WTC11 (cell line): ENCODE measurements around the gene UBAP2L. TPM values are rescaled to one million over a fixed set of nuclear protein-coding genes. Genes with fewer than 3 reads are reported as not detected.
A peak's percentile ranks its signal among the peaks of the same experiment; 100 is the strongest.

Source experiments
- ATAC-seq: fragments of 200-7000 bp; cut with Tn5 transposase; 2 replicates; pipeline ENCODE4 v1.10.0; 2021; ENCODE audit warnings: mild to moderate bottlenecking, moderate library complexity
- CTCF ChIA-PET: fragments of 300-600 bp; sonication (Branson Sonifier 250); formaldehyde crosslinking; loops from one replicate; lab custom pipeline; 2021; ENCODE audit warnings: antibody characterized with exemption; lab: Charles Lee
- POLR2A ChIA-PET: fragments of 350-600 bp; sonication (Branson Sonifier 250); formaldehyde crosslinking; loops from one replicate; lab custom pipeline; 2021; ENCODE audit warnings: antibody characterized with exemption; lab: Charles Lee
- DNase-seq: peaks from one replicate; pipeline ENCODE4 v3.0.0; 2021; ENCODE audit warnings: low spot score
- H3K27ac Mint-ChIP-seq: 2 replicates; pipeline ENCODE4 v1.8.0; 2021; ENCODE audit warnings: mixed read lengths
- H3K27me3 Mint-ChIP-seq: 2 replicates; pipeline ENCODE4 v1.8.0; 2021; ENCODE audit warnings: low read depth, mild to moderate bottlenecking, moderate library complexity, mixed read lengths
- H3K36me3 Mint-ChIP-seq: 2 replicates; pipeline ENCODE4 v1.8.0; 2021; ENCODE audit warnings: mixed read lengths
- H3K4me1 Mint-ChIP-seq: 2 replicates; pipeline ENCODE4 v1.8.0; 2022; ENCODE audit warnings: mixed read lengths
- H3K4me3 Mint-ChIP-seq: 2 replicates; pipeline ENCODE4 v1.8.0; 2021; ENCODE audit warnings: mild to moderate bottlenecking, moderate library complexity, mixed read lengths
- H3K9me3 Mint-ChIP-seq: 2 replicates; pipeline ENCODE4 v1.8.0; 2021; ENCODE audit warnings: mixed read lengths
- ATF1 ChIP-seq: sonication (generic); formaldehyde crosslinking; IDR thresholded peaks from 2 replicates; pipeline ENCODE4 v1.8.1; 2023; ENCODE audit warnings: mild to moderate bottlenecking, moderate library complexity, missing genetic modification reagents
- ESRRA ChIP-seq: sonication (generic); formaldehyde crosslinking; IDR thresholded peaks from 2 replicates; pipeline ENCODE4 v1.8.1; 2022; ENCODE audit warnings: mild to moderate bottlenecking, missing genetic modification reagents, borderline replicate concordance
- FOXP1 ChIP-seq: sonication (generic); formaldehyde crosslinking; IDR thresholded peaks from 2 replicates; pipeline ENCODE4 v1.8.0; 2022; ENCODE audit warnings: missing genetic modification reagents, mild to moderate bottlenecking, moderate library complexity, borderline replicate concordance
- GTF2I ChIP-seq: fragments of 250-450 bp; sonication (Bioruptor Pico); conservative IDR thresholded peaks from 2 replicates; pipeline ENCODE4 v1.4.0; 2021; ENCODE audit warnings: mild to moderate bottlenecking
- MXD4 ChIP-seq: fragments of 250-450 bp; sonication (Bioruptor Pico); IDR thresholded peaks from 2 replicates; pipeline ENCODE4 v1.8.0; 2021; ENCODE audit warnings: mild to moderate bottlenecking, moderate library complexity, borderline replicate concordance
- MYBL2 ChIP-seq: sonication (generic); formaldehyde crosslinking; IDR thresholded peaks from 2 replicates; pipeline ENCODE4 v1.8.1; 2023; ENCODE audit warnings: mild to moderate bottlenecking, moderate library complexity, missing genetic modification reagents
- SOX15 ChIP-seq: fragments of 250-450 bp; sonication (Bioruptor Pico); IDR thresholded peaks from 2 replicates; pipeline ENCODE4 v1.9.0; 2021; ENCODE audit warnings: mild to moderate bottlenecking
- TP53 ChIP-seq: sonication (generic); formaldehyde crosslinking; IDR thresholded peaks from 2 replicates; pipeline ENCODE4 v1.8.1; 2023; ENCODE audit warnings: mild to moderate bottlenecking, missing genetic modification reagents
- ZNF121 ChIP-seq: sonication (generic); formaldehyde crosslinking; IDR thresholded peaks from 2 replicates; pipeline ENCODE4 v1.8.0; 2023; ENCODE audit warnings: missing genetic modification reagents
- ZNF396 ChIP-seq: fragments of 250-450 bp; sonication (Bioruptor Pico); IDR thresholded peaks from 2 replicates; pipeline ENCODE4 v1.8.0; 2021; ENCODE audit warnings: mild to moderate bottlenecking, moderate library complexity, borderline replicate concordance
- ZNF423 ChIP-seq: fragments of 250-450 bp; sonication (Bioruptor Pico); IDR thresholded peaks from 2 replicates; pipeline ENCODE4 v2.1.2; 2022; ENCODE audit warnings: mild to moderate bottlenecking, moderate library complexity
- total RNA-seq: library from RNA; stranded (reverse); gene quantifications from 3 replicates; pipeline ENCODE4 v1.2.3, GENCODE V29; 2021
- TF ChIP-seq, protein P1 (sequence below): sonication (generic); formaldehyde crosslinking; IDR thresholded peaks from 2 replicates; pipeline ENCODE4 v1.8.1; 2022; ENCODE audit warnings: mild to moderate bottlenecking, missing genetic modification reagents, moderate library complexity, borderline replicate concordance
- TF ChIP-seq, protein P2 (sequence below): sonication (generic); formaldehyde crosslinking; IDR thresholded peaks from 2 replicates; pipeline ENCODE4 v1.8.1; 2023; ENCODE audit warnings: mild to moderate bottlenecking, missing genetic modification reagents
- TF ChIP-seq, protein P3 (sequence below): sonication (generic); formaldehyde crosslinking; IDR thresholded peaks from 2 replicates; pipeline ENCODE4 v1.8.1; 2023; ENCODE audit warnings: mild to moderate bottlenecking, missing genetic modification reagents, moderate library complexity
- TF ChIP-seq, protein P4 (sequence below): sonication (generic); formaldehyde crosslinking; IDR thresholded peaks from 2 replicates; pipeline ENCODE4 v1.8.0; 2023; ENCODE audit warnings: mild to moderate bottlenecking, missing genetic modification reagents
- TF ChIP-seq, protein P5 (sequence below): sonication (generic); formaldehyde crosslinking; IDR thresholded peaks from 2 replicates; pipeline ENCODE4 v1.8.1; 2022; ENCODE audit warnings: low read depth, mild to moderate bottlenecking, moderate library complexity, missing genetic modification reagents, borderline replicate concordance
- TF ChIP-seq, protein P6 (sequence below): fragments of 250-450 bp; sonication (Bioruptor Pico); IDR thresholded peaks from 2 replicates; pipeline ENCODE4 v1.9.0; 2021; ENCODE audit warnings: mild to moderate bottlenecking
- TF ChIP-seq, protein P7 (sequence below): fragments of 250-450 bp; sonication (Bioruptor Pico); IDR thresholded peaks from 2 replicates; pipeline ENCODE4 v1.9.0; 2021; ENCODE audit warnings: mild to moderate bottlenecking

UBAP2L gene
- total RNA-seq, 1 experiment from 2014 or later, result 205 TPM

DNA sequence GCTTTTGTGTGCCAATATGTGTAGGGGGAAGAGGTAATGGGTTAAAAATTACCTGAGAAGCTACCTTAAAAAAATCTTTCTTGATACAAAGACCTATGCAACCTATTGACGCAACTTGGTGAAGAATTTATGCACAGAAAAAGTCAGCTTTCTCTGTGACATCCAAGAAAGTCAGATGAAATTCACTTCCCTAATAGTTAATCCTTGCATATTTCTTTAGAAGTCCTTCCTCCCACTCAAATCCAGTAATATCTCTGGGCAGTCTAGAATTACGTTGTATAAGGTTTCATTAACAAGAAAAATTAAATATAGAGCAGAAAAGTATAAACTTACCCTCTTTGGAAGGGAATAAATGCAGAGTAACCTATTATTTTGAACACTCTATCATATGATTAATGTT lies 2.9 kb downstream of the UBAP2L start:
- TF ChIP-seq, protein P1, sequence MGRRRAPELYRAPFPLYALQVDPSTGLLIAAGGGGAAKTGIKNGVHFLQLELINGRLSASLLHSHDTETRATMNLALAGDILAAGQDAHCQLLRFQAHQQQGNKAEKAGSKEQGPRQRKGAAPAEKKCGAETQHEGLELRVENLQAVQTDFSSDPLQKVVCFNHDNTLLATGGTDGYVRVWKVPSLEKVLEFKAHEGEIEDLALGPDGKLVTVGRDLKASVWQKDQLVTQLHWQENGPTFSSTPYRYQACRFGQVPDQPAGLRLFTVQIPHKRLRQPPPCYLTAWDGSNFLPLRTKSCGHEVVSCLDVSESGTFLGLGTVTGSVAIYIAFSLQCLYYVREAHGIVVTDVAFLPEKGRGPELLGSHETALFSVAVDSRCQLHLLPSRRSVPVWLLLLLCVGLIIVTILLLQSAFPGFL (CRISPR knock-in tag), result no peak
- TF ChIP-seq, protein P2, sequence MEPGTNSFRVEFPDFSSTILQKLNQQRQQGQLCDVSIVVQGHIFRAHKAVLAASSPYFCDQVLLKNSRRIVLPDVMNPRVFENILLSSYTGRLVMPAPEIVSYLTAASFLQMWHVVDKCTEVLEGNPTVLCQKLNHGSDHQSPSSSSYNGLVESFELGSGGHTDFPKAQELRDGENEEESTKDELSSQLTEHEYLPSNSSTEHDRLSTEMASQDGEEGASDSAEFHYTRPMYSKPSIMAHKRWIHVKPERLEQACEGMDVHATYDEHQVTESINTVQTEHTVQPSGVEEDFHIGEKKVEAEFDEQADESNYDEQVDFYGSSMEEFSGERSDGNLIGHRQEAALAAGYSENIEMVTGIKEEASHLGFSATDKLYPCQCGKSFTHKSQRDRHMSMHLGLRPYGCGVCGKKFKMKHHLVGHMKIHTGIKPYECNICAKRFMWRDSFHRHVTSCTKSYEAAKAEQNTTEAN (CRISPR knock-in tag), result no peak
- TF ChIP-seq SOX15 (no peak), MYBL2 (CRISPR knock-in tag) (no peak), MXD4 (CRISPR knock-in tag) (no peak), ZNF423 (no peak), FOXP1 (no peak), GTF2I (CRISPR knock-in tag) (no peak), ESRRA (CRISPR knock-in tag) (no peak), ZNF396 (CRISPR knock-in tag) (no peak), ZNF121 (no peak), TP53 (no peak), ATF1 (CRISPR knock-in tag) (no peak)
- TF ChIP-seq, protein P3, sequence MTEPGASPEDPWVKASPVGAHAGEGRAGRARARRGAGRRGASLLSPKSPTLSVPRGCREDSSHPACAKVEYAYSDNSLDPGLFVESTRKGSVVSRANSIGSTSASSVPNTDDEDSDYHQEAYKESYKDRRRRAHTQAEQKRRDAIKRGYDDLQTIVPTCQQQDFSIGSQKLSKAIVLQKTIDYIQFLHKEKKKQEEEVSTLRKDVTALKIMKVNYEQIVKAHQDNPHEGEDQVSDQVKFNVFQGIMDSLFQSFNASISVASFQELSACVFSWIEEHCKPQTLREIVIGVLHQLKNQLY (CRISPR knock-in tag), result no peak
- TF ChIP-seq, protein P4, sequence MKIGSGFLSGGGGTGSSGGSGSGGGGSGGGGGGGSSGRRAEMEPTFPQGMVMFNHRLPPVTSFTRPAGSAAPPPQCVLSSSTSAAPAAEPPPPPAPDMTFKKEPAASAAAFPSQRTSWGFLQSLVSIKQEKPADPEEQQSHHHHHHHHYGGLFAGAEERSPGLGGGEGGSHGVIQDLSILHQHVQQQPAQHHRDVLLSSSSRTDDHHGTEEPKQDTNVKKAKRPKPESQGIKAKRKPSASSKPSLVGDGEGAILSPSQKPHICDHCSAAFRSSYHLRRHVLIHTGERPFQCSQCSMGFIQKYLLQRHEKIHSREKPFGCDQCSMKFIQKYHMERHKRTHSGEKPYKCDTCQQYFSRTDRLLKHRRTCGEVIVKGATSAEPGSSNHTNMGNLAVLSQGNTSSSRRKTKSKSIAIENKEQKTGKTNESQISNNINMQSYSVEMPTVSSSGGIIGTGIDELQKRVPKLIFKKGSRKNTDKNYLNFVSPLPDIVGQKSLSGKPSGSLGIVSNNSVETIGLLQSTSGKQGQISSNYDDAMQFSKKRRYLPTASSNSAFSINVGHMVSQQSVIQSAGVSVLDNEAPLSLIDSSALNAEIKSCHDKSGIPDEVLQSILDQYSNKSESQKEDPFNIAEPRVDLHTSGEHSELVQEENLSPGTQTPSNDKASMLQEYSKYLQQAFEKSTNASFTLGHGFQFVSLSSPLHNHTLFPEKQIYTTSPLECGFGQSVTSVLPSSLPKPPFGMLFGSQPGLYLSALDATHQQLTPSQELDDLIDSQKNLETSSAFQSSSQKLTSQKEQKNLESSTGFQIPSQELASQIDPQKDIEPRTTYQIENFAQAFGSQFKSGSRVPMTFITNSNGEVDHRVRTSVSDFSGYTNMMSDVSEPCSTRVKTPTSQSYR, result no peak
- TF ChIP-seq, protein P5, sequence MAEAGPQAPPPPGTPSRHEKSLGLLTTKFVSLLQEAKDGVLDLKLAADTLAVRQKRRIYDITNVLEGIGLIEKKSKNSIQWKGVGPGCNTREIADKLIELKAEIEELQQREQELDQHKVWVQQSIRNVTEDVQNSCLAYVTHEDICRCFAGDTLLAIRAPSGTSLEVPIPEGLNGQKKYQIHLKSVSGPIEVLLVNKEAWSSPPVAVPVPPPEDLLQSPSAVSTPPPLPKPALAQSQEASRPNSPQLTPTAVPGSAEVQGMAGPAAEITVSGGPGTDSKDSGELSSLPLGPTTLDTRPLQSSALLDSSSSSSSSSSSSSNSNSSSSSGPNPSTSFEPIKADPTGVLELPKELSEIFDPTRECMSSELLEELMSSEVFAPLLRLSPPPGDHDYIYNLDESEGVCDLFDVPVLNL (CRISPR knock-in tag), result no peak
- TF ChIP-seq, protein P6, sequence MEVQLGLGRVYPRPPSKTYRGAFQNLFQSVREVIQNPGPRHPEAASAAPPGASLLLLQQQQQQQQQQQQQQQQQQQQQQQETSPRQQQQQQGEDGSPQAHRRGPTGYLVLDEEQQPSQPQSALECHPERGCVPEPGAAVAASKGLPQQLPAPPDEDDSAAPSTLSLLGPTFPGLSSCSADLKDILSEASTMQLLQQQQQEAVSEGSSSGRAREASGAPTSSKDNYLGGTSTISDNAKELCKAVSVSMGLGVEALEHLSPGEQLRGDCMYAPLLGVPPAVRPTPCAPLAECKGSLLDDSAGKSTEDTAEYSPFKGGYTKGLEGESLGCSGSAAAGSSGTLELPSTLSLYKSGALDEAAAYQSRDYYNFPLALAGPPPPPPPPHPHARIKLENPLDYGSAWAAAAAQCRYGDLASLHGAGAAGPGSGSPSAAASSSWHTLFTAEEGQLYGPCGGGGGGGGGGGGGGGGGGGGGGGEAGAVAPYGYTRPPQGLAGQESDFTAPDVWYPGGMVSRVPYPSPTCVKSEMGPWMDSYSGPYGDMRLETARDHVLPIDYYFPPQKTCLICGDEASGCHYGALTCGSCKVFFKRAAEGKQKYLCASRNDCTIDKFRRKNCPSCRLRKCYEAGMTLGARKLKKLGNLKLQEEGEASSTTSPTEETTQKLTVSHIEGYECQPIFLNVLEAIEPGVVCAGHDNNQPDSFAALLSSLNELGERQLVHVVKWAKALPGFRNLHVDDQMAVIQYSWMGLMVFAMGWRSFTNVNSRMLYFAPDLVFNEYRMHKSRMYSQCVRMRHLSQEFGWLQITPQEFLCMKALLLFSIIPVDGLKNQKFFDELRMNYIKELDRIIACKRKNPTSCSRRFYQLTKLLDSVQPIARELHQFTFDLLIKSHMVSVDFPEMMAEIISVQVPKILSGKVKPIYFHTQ, result no peak
- TF ChIP-seq, protein P7, sequence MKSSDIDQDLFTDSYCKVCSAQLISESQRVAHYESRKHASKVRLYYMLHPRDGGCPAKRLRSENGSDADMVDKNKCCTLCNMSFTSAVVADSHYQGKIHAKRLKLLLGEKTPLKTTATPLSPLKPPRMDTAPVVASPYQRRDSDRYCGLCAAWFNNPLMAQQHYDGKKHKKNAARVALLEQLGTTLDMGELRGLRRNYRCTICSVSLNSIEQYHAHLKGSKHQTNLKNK, result no peak
- TF ChIP-seq, all 79 proteins: peak for 0
- Mint-ChIP-seq H3K27ac (peak overlapping the region; percentile 82), H3K36me3 (peaks cover 60% of the 10 kb centered on the region), H3K9me3 (no peaks in the 10 kb centered on the region), H3K4me1 (peaks cover 35% of the 10 kb centered on the region), H3K4me3 (peak overlapping the region; percentile 98), H3K27me3 (no peaks in the 10 kb centered on the region)
- ATAC-seq, result no peak
- CTCF ChIA-PET, result no interaction called here
- no peak for DNase-seq
- POLR2A ChIA-PET, result no interaction called here
